ENCODE results near the gene CHCHD4. TPM values are rescaled to one million over a fixed set of nuclear protein-coding genes. Genes with fewer than 3 reads are reported as not detected.

The CHCHD4 gene
- total RNA-seq, 120 experiments from 2014 or later, result 8.5 to 24.0 (median 16.1) TPM

Other genes with a start within 250 kb of the CHCHD4 start
- gene WNT7A, start 244.8 kb downstream of the CHCHD4 start, total RNA-seq, result 10 to 100 TPM in 7 of 120 experiments, 1 to 10 TPM in 113; 2.0 to 12.7 (median 6.4) TPM
- gene TMEM43, start 182 bp upstream of the CHCHD4 start, total RNA-seq, result 10 to 100 TPM; 23.1 to 38.3 (median 30.4) TPM
- gene XPC, start 53.7 kb upstream of the CHCHD4 start, total RNA-seq, result 10 to 100 TPM; 19.9 to 57.4 (median 32.1) TPM
- 10 to 100 TPM in 5 of 120 experiments, 1 to 10 TPM in 115; 4.4 to 10.8 (median 7.8) TPM for gene LSM3, start 53.9 kb upstream of the CHCHD4 start, total RNA-seq